IMR-90 (cell line): ENCODE measurements around the gene RHBDF1. TPM values are rescaled to one million over a fixed set of nuclear protein-coding genes. Genes with fewer than 3 reads are reported as not detected.

ENCODE experiments used
- ATAC-seq: fragments of 200-7000 bp; cut with Tn5 transposase; 2 replicates; pipeline ENCODE4 v1.9.1; 2020; ENCODE audit warnings: low read depth, mild to moderate bottlenecking, moderate library complexity
- BruUV-seq: library from RNA; stranded (reverse); fragments of 400-500 nt; replicated peaks from 2 replicates; lab custom pipeline; 2021; lab: Mats Ljungman, UMichigan
- CTCF ChIA-PET: fragments of 300-600 bp; formaldehyde crosslinking; extraction: SDS; loops from one replicate; lab custom pipeline; 2021; ENCODE audit warnings: antibody characterized with exemption; lab: Yijun Ruan, JAX
- POLR2A ChIA-PET: fragments of 300-600 bp; sonication (Branson Sonifier 250); formaldehyde crosslinking; loops from one replicate; lab custom pipeline; 2022; ENCODE audit warnings: antibody characterized with exemption; ENCODE audit not compliant: unreplicated experiment; lab: Charles Lee
- DNase-seq: peaks from one replicate; pipeline ENCODE4 v3.0.0; 2013
- H2AFZ ChIP-seq: replicated peaks from 2 replicates; pipeline ENCODE3; 2013; ENCODE audit warnings: low read length, mild to moderate bottlenecking; ENCODE audit not compliant: poor library complexity
- H2AK5ac ChIP-seq: 2 replicates; pipeline ENCODE4 v1.6.1; 2013; ENCODE audit warnings: low read depth, low read length, inconsistent platforms
- H2AK9ac ChIP-seq: replicated peaks from 2 replicates; pipeline ENCODE3; 2013; ENCODE audit warnings: mild to moderate bottlenecking, low read depth, low read length, moderate library complexity; ENCODE audit not compliant: poor library complexity
- H2BK120ac ChIP-seq: 2 replicates; pipeline ENCODE4 v1.6.1; 2013; ENCODE audit warnings: low read depth, low read length, inconsistent platforms
- H2BK15ac ChIP-seq: 3 replicates; pipeline ENCODE4 v1.6.1; 2013; ENCODE audit warnings: low read depth, low read length, inconsistent platforms
- H2BK20ac ChIP-seq: 2 replicates; pipeline ENCODE4 v1.6.1; 2013; ENCODE audit warnings: low read depth, mild to moderate bottlenecking, inconsistent platforms, low read length, moderate library complexity
- H2BK5ac ChIP-seq: 2 replicates; pipeline ENCODE4 v1.6.1; 2013; ENCODE audit warnings: mild to moderate bottlenecking, low read depth, low read length, inconsistent platforms; ENCODE audit not compliant: poor library complexity, severe bottlenecking
- H3K14ac ChIP-seq: replicated peaks from 2 replicates; pipeline ENCODE4 v1.6.1; 2013; ENCODE audit warnings: low read depth, low read length, inconsistent platforms
- H3K18ac ChIP-seq: 2 replicates; pipeline ENCODE4 v1.6.1; 2013; ENCODE audit warnings: low read depth, low read length, control low read depth
- H3K23ac ChIP-seq: 2 replicates; pipeline ENCODE4 v1.6.1; 2013; ENCODE audit warnings: low read depth, low read length, inconsistent platforms
- H3K27ac ChIP-seq: 2 replicates; pipeline ENCODE4 v1.5.1; 2013; ENCODE audit warnings: mild to moderate bottlenecking, control low read depth, low read length; ENCODE audit not compliant: insufficient read depth
- H3K27me3 ChIP-seq: 2 replicates; pipeline ENCODE4 v1.6.1; 2013; ENCODE audit warnings: low read length; ENCODE audit not compliant: control insufficient read depth, insufficient read depth
- H3K36me3 ChIP-seq: 2 replicates; pipeline ENCODE4 v1.6.1; 2013; ENCODE audit warnings: low read length, mixed read lengths; ENCODE audit not compliant: control insufficient read depth, insufficient read depth
- H3K4ac ChIP-seq: 2 replicates; pipeline ENCODE4 v1.6.1; 2013; ENCODE audit warnings: low read depth, low read length, inconsistent platforms
- H3K4me1 ChIP-seq: 2 replicates; pipeline ENCODE4 v1.6.1; 2013; ENCODE audit warnings: low read length, mixed read lengths; ENCODE audit not compliant: control insufficient read depth, insufficient read depth
- H3K4me2 ChIP-seq: 2 replicates; pipeline ENCODE4 v1.6.1; 2013; ENCODE audit warnings: low read depth, mild to moderate bottlenecking, control low read depth, low read length, moderate library complexity
- H3K4me3 ChIP-seq: 2 replicates; pipeline ENCODE4 v1.5.1; 2013; ENCODE audit warnings: low read depth, mild to moderate bottlenecking, control low read depth, low read length, moderate library complexity; ENCODE audit not compliant: insufficient read depth
- H3K56ac ChIP-seq: 2 replicates; pipeline ENCODE4 v1.6.1; 2013; ENCODE audit warnings: low read length, inconsistent platforms; ENCODE audit not compliant: insufficient read depth; ENCODE audit errors: extremely low read depth
- H3K79me1 ChIP-seq, 2 experiments: 2 replicates each; pipeline ENCODE4 v1.6.1; 2013; ENCODE audit warnings: low read length in 2 of 2, inconsistent platforms in 1 of 2, low read depth in 1 of 2
- H3K9ac ChIP-seq: 2 replicates; pipeline ENCODE4 v1.6.1; 2013; ENCODE audit warnings: low read depth, low read length, control low read depth
- H3K9me1 ChIP-seq: 2 replicates; pipeline ENCODE4 v1.6.1; 2013; ENCODE audit warnings: low read length, inconsistent platforms; ENCODE audit not compliant: insufficient read depth
- H3K9me3 ChIP-seq: 2 replicates; pipeline ENCODE4 v1.6.1; 2013; ENCODE audit warnings: low read length; ENCODE audit not compliant: control insufficient read depth, insufficient read depth
- H4K20me1 ChIP-seq: 2 replicates; pipeline ENCODE4 v1.6.1; 2013; ENCODE audit warnings: low read length, inconsistent platforms; ENCODE audit not compliant: insufficient read depth
- H4K5ac ChIP-seq: 2 replicates; pipeline ENCODE4 v1.6.1; 2013; ENCODE audit warnings: mild to moderate bottlenecking, low read depth, low read length, control low read depth
- H4K8ac ChIP-seq, 2 experiments: 2 replicates each; pipeline ENCODE4 v1.6.1; 2013; ENCODE audit warnings: low read depth in 2 of 2, low read length in 2 of 2, control low read depth in 1 of 2, inconsistent platforms in 1 of 2
- H4K91ac ChIP-seq: 2 replicates; pipeline ENCODE4 v1.6.1; 2013; ENCODE audit warnings: low read depth, low read length, inconsistent platforms; ENCODE audit not compliant: insufficient read depth
- BHLHE40 ChIP-seq: fragments of 150-350 bp; IDR thresholded peaks from 2 replicates; pipeline ENCODE4 v1.6.1; 2016; ENCODE audit warnings: mild to moderate bottlenecking, low read depth, low read length
- CEBPB ChIP-seq: IDR thresholded peaks from 2 replicates; pipeline ENCODE4 v1.6.1; 2012; ENCODE audit warnings: low read depth, low read length, improper control_type of control experiment
- CTCF ChIP-seq: conservative IDR thresholded peaks from 2 replicates; pipeline ENCODE4 v1.5.1; 2012; ENCODE audit warnings: mild to moderate bottlenecking, low read depth, low read length, improper control_type of control experiment
- ELK1 ChIP-seq: fragments of 150-350 bp; IDR thresholded peaks from 2 replicates; pipeline ENCODE4 v1.6.1; 2016; ENCODE audit warnings: low read depth, mild to moderate bottlenecking, low read length, moderate library complexity, borderline replicate concordance
- FOS ChIP-seq: fragments of 150-350 bp; IDR thresholded peaks from 2 replicates; pipeline ENCODE4 v1.6.1; 2016; ENCODE audit warnings: low read depth, low read length
- MAFK ChIP-seq: IDR thresholded peaks from 2 replicates; pipeline ENCODE4 v1.6.1; 2012; ENCODE audit warnings: low read depth, low read length, improper control_type of control experiment
- MAZ ChIP-seq: IDR thresholded peaks from 2 replicates; pipeline ENCODE4 v1.6.1; 2012; ENCODE audit warnings: low read depth, mild to moderate bottlenecking, low read length, improper control_type of control experiment, moderate library complexity, borderline replicate concordance
- MXI1 ChIP-seq: IDR thresholded peaks from 2 replicates; pipeline ENCODE4 v1.6.1; 2012; ENCODE audit warnings: low read depth, mild to moderate bottlenecking, low read length, moderate library complexity, borderline replicate concordance
- POLR2A ChIP-seq: IDR thresholded peaks from 2 replicates; pipeline ENCODE4 v1.6.1; 2012; ENCODE audit warnings: mild to moderate bottlenecking, low read depth, low read length
- RAD21 ChIP-seq: IDR thresholded peaks from 2 replicates; pipeline ENCODE4 v1.6.1; 2012; ENCODE audit warnings: low read length, improper control_type of control experiment
- RCOR1 ChIP-seq: IDR thresholded peaks from 2 replicates; pipeline ENCODE4 v1.6.1; 2012; ENCODE audit warnings: mild to moderate bottlenecking, low read length, improper control_type of control experiment; ENCODE audit not compliant: insufficient replicate concordance
- SMC3 ChIP-seq: fragments of 150-350 bp; IDR thresholded peaks from 2 replicates; pipeline ENCODE4 v1.6.1; 2016; ENCODE audit warnings: low read depth, mild to moderate bottlenecking, antibody characterized with exemption, low read length, moderate library complexity
- USF2 ChIP-seq: fragments of 150-350 bp; IDR thresholded peaks from 2 replicates; pipeline ENCODE4 v1.6.1; 2017; ENCODE audit warnings: mild to moderate bottlenecking, antibody characterized with exemption, low read length, low read depth
- WGBS, 2 experiments: methylation state at CpG; one replicate each; pipeline versions ENCODE4 v1.1.5 to v1.1.7; 2013; ENCODE audit warnings: missing lambda C conversion rate in 2 of 2; ENCODE audit not compliant: insufficient read length in 1 of 2; ENCODE audit errors: extremely low coverage in 2 of 2; 5-methylcytosine and 5-hydroxymethylcytosine counted together
- dilution Hi-C: fragments of 300-500 bp; cut with HindIII; formaldehyde crosslinking; loops from one replicate; pipeline ENCODE4 v1.14.3; 2018; ENCODE audit warnings: low sequenced_read_pairs; ENCODE audit not compliant: unreplicated experiment
- in situ Hi-C: fragments of 300-500 bp; cut with MboI; formaldehyde crosslinking; loops from 3 replicates; pipeline ENCODE4 v1.14.3; 2019; ENCODE audit warnings: low sequenced_read_pairs, inconsistent platforms, mixed read lengths
- intact Hi-C: fragments of 100-400 bp; cut with micrococcal nuclease; formaldehyde crosslinking; loops from 2 replicates; pipeline ENCODE4 v1.10.0; 2022
- polyA plus RNA-seq, 3 experiments: library from polyadenylated mRNA; depleted of rRNA; stranded (reverse); fragments of >200 nt; gene quantifications; 2 replicates each; pipeline ENCODE4 v1.2.3, GENCODE V29; 2012; ENCODE audit warnings: low replicate concordance in 1 of 3
- total RNA-seq: library from RNA; depleted of rRNA; stranded (reverse); fragments of >200 nt; gene quantifications from 2 replicates; pipeline ENCODE4 v1.2.3, GENCODE V29; 2012

RHBDF1 gene
- total and polyA plus RNA-seq, 2 of the 4 experiments (the other 2 are of a cell fraction): 13.8 to 86.6 TPM

GRCh38 chr16:74747-75334 is 2.4 kb upstream of the RHBDF1 start:
- H3K4me1 ChIP-seq: peaks cover 55% of the 10 kb centered on the region
- no peak overlapping the region for H3K4me2 ChIP-seq
- peak overlapping the region; percentile 80 for H2BK20ac ChIP-seq
- in situ Hi-C loops (no loop called here), intact Hi-C loops (no loop called here), dilution Hi-C loops (no loop called here)
- ChIA-PET POLR2A (no interaction called here), CTCF (interaction anchor here (0.9 to 1.1 kb wide), 2 partner anchors 9 to 22 kb away, joined by 4 to 5 read pairs; no protein-coding TSS in a partner anchor)
- peaks cover 6% of the 10 kb centered on the region for H3K36me3 ChIP-seq
- peaks cover 17% of the 10 kb centered on the region for H3K9me1 ChIP-seq
- ATAC-seq (no peak), DNase-seq (no peak)
- BruUV-seq: no TSS peak
- no peak overlapping the region; the same call in 1 of the 2 replicates for H3K9ac ChIP-seq
- H3K4ac ChIP-seq: peak overlapping the region; percentile 89
- WGBS, 2 experiments: 94% methylated on average over 10 of the region's 16 CpGs; no CpG with 5 or more reads in 1 of the 2 experiments
- no peak overlapping the region for H2AFZ ChIP-seq
- H2AK5ac ChIP-seq: peak overlapping the region; percentile 87
- peak overlapping the region; percentile 89 for H4K91ac ChIP-seq
- peak overlapping the region; percentile 50 for H3K14ac ChIP-seq
- H3K18ac ChIP-seq: no peak overlapping the region; the same call in 1 of the 2 replicates
- peak overlapping the region; percentile 87 for H3K27ac ChIP-seq
- H4K8ac ChIP-seq: peak overlapping the region; percentile 77 to 82; a peak in 2 of 4 replicates
- peak overlapping the region; percentile 82 for H2BK120ac ChIP-seq
- H3K27me3 ChIP-seq: no peaks in the 10 kb centered on the region
- H3K56ac ChIP-seq: no peak overlapping the region
- peak overlapping the region; percentile 81; the same call in 1 of the 3 replicates for H2BK15ac ChIP-seq
- no peaks in the 10 kb centered on the region for H3K9me3 ChIP-seq
- peak overlapping the region; percentile 96 for H2AK9ac ChIP-seq
- no peak for TF ChIP-seq MAFK
- TF ChIP-seq POLR2A: no peak
- TF ChIP-seq FOS: no peak
- no peak for TF ChIP-seq RAD21
- no peak for TF ChIP-seq ELK1
- no peak for TF ChIP-seq MXI1
- TF ChIP-seq RCOR1: no peak
- no peak for TF ChIP-seq SMC3
- TF ChIP-seq CEBPB: no peak
- TF ChIP-seq CTCF: no peak
- no peak for TF ChIP-seq MAZ
- no peak for TF ChIP-seq USF2
- no peak for TF ChIP-seq BHLHE40
- H2BK5ac ChIP-seq: peak overlapping the region; percentile 74
- peaks cover 30% of the 10 kb centered on the region for H4K20me1 ChIP-seq
- peaks cover 3 to 41% of the 10 kb centered on the region in 2 experiments for H3K79me1 ChIP-seq
- H3K23ac ChIP-seq: peak overlapping the region; percentile 55; the same call in 1 of the 2 replicates
- peak overlapping the region; percentile 42; the same call in 1 of the 2 replicates for H4K5ac ChIP-seq
- H3K4me3 ChIP-seq: no peak overlapping the region
